Thoracic aorta (tissue), 2 donors: ENCODE measurements around the gene MCCC1. TPM values are rescaled to one million over a fixed set of nuclear protein-coding genes. Genes with fewer than 3 reads are reported as not detected.

Experiments used
- ATAC-seq: fragments of 150-250 bp; one replicate; pipeline ENCODE4 v1.8.0; 2017; ENCODE audit warnings: low read depth; ENCODE audit not compliant: insufficient number of reproducible peaks, low FRiP score
- DNase-seq: peaks from one replicate; pipeline ENCODE4 v3.0.0-alpha.2; 2020; ENCODE audit warnings: low spot score
- H3K27ac ChIP-seq, 2 donors: fragments of 200-600 bp; sonication (generic); 1 replicate in 1 of 2; 2 replicates in 1 of 2; pipeline ENCODE4 v1.5.1; 2016; ENCODE audit warnings: mild to moderate bottlenecking in 2 of 2, moderate library complexity in 2 of 2
- H3K27me3 ChIP-seq: fragments of 200-600 bp; sonication (generic); replicated peaks from 2 replicates; pipeline ENCODE4 v1.6.0; 2016; ENCODE audit warnings: mild to moderate bottlenecking; ENCODE audit not compliant: insufficient read depth
- H3K36me3 ChIP-seq: fragments of 200-600 bp; sonication (generic); one replicate; pipeline ENCODE4 v1.5.1; 2016
- H3K4me1 ChIP-seq, 2 donors: fragments of 200-600 bp; sonication (generic); 1 replicate in 1 of 2; 2 replicates in 1 of 2; pipeline versions ENCODE4 v1.5.1 to v1.6.0; 2016; ENCODE audit warnings: low read depth in 2 of 2, mild to moderate bottlenecking in 1 of 2; ENCODE audit not compliant: control insufficient read depth in 1 of 2
- H3K4me3 ChIP-seq: fragments of 200-600 bp; sonication (generic); 2 replicates; pipeline ENCODE4 v1.5.1; 2016; ENCODE audit warnings: mild to moderate bottlenecking
- H3K9me3 ChIP-seq: fragments of 200-600 bp; sonication (generic); 2 replicates; pipeline ENCODE4 v1.5.1; 2016
- total RNA-seq, 2 donors: library from RNA; depleted of rRNA; stranded (reverse); fragments of >200 nt; gene quantifications; one replicate each; pipeline versions ENCODE4 v1.1.0 to v1.2.3, GENCODE V29; 2016
- TF ChIP-seq, protein P1 (sequence below): fragments of 200-600 bp; sonication (generic); IDR thresholded peaks from one replicate; pipeline ENCODE4 v1.5.1; 2019; ENCODE audit warnings: antibody characterized with exemption

The MCCC1 gene
- total RNA-seq, 2 donors from 2014 or later = 23.4 to 28.5 TPM

DNA sequence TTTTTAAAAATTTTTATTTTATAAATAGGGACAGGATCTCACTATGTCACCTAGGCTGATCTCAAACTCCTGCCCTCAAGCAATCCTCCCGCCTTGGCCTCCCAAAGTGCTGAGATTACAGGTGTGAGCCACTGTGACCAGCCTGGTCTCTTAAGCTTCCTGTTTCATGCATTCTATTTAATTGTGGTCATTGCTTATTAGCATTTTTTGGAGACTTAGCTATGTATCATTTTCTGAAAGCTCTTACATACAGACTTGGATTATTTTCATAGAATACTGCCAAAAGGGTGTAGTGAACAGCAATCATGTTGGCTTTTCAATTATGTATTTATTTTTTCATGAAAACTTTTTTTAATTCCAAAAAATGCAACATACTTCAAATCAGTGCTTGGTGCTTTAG is 67.5 kb downstream of the MCCC1 start:
- Histone ChIP-seq H3K4me1 (no peaks in the 10 kb centered on the region), H3K4me3 (no peak overlapping the region), H3K36me3 (peaks cover 36% of the 10 kb centered on the region), H3K27ac (no peak overlapping the region), H3K9me3 (no peaks in the 10 kb centered on the region), H3K27me3 (no peaks in the 10 kb centered on the region)
- DNase-seq = no peak
- TF ChIP-seq, protein P1, sequence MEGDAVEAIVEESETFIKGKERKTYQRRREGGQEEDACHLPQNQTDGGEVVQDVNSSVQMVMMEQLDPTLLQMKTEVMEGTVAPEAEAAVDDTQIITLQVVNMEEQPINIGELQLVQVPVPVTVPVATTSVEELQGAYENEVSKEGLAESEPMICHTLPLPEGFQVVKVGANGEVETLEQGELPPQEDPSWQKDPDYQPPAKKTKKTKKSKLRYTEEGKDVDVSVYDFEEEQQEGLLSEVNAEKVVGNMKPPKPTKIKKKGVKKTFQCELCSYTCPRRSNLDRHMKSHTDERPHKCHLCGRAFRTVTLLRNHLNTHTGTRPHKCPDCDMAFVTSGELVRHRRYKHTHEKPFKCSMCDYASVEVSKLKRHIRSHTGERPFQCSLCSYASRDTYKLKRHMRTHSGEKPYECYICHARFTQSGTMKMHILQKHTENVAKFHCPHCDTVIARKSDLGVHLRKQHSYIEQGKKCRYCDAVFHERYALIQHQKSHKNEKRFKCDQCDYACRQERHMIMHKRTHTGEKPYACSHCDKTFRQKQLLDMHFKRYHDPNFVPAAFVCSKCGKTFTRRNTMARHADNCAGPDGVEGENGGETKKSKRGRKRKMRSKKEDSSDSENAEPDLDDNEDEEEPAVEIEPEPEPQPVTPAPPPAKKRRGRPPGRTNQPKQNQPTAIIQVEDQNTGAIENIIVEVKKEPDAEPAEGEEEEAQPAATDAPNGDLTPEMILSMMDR = no peak
- no peak for ATAC-seq

DNA sequence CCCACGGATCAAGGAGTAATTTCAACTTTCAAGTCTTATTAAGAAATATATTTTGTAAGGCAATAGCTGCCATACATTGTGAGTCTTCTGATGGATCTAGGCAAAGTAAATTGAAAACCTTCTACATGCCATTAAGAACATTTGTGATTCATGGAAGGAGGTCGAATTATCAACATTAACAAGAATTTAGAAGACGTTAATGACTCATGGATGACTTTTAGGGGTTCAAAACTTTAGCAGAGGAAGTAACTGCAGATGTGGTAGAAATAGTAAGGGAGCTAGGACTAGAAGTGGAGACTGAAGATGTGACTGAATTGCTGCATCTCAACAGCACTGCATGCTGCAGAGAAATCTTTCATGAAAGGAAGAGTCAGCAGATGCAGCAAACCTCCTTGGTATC is 70.9 kb downstream of the MCCC1 start:
- H3K9me3 ChIP-seq = no peaks in the 10 kb centered on the region
- H3K4me3 ChIP-seq = no peak overlapping the region
- H3K36me3 ChIP-seq = peaks cover 30% of the 10 kb centered on the region
- no peaks in the 10 kb centered on the region for H3K27me3 ChIP-seq
- DNase-seq = no peak
- no peak for ATAC-seq
- TF ChIP-seq, protein P1 = no peak
- H3K4me1 ChIP-seq = no peaks in the 10 kb centered on the region
- H3K27ac ChIP-seq = no peak overlapping the region

DNA sequence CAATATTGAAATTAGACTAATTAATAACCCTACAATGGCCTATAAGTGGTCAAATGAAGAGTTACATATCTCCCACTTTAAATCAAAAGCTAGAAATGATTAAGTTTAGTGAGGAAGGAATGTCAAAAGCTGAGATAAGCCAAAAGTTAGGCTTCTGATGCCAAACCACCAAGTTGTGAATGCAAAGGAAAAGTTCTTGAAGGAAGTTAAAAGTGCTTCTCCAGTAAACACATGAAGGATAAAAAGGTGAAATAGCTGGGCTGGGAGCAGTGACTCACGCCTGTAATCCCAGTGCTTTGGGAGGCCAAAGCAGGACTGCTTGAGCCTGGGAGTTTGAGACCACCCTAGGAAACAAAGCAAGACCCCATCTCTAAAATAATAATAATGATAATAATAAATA is 72.0 kb downstream of the MCCC1 start:
- H3K4me1 ChIP-seq = no peaks in the 10 kb centered on the region
- no peaks in the 10 kb centered on the region for H3K27me3 ChIP-seq
- H3K36me3 ChIP-seq = peaks cover 26% of the 10 kb centered on the region
- no peak overlapping the region for H3K27ac ChIP-seq
- ATAC-seq (no peak), DNase-seq (no peak)
- no peak overlapping the region for H3K4me3 ChIP-seq
- H3K9me3 ChIP-seq = no peaks in the 10 kb centered on the region
- TF ChIP-seq, protein P1 = no peak

DNA sequence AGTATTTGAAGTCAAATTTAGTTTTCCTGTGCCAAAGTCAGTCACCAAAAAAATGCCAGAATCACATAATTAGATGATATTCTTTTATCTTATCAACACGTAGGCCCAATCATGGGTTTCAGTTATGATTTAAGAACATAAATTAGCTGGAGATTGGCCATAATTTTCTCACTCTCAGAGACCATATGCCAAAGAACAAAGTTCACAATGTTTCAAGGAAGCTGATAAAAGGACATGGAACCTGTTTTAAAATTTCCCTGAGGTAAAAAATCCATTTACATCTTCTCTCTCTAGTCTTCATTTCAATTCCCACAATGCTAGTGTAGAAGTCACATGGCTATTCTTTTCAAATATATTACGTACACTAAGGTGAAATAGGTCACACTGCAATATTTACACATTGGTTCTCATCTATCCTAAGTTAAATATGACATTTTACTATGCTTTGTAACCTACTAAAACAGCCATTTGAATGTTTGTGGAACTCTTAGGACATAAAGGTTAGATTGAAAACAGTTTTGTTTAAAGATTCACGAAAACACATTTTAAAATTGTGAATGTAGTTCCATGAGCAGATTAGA is 76.3 kb downstream of the MCCC1 start:
- H3K4me1 ChIP-seq = no peaks in the 10 kb centered on the region
- H3K9me3 ChIP-seq = no peaks in the 10 kb centered on the region
- H3K4me3 ChIP-seq = no peak overlapping the region
- ATAC-seq (no peak), DNase-seq (no peak)
- no peak overlapping the region for H3K27ac ChIP-seq
- TF ChIP-seq, protein P1 = no peak
- peaks cover 20% of the 10 kb centered on the region for H3K36me3 ChIP-seq
- H3K27me3 ChIP-seq = no peaks in the 10 kb centered on the region

DNA sequence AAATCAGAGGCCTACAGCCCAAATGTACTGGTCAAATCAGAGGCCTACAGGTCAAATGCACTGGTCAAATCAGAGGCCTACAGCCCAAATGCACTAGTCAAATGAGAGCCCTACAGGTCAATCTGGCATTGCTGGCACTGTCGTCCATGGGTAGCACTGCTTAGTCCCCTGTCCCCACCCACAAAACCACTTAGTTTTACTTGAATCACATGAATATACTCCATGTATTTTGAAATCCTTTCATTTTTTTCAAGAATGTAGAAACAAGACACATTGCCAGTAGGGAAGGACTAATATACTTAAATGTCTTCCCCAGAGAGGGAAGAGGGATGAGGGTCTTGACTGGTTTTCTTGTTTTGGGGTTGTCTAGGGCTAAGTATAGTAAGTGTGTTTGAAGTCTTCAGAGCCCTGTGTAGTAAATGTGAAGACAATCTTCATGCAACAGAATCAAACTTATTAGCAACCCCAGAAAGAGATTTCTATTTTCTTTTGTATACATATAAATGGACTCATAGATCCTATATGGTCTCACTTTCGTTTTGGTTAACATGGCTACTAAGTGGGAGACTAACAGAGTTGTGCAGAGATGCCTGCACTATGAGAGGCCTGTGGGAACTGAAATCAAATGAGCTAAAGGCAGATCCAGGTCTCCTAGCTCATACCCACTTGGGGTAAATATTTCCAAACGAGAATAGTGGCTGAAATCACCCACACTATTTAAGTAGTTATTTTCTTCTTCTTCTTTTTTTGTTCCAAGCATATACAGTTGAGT is 80.7 kb downstream of the MCCC1 start:
- no peak for DNase-seq
- ATAC-seq = no peak
- H3K4me3 ChIP-seq = no peak overlapping the region
- H3K36me3 ChIP-seq = peaks cover 27% of the 10 kb centered on the region
- H3K9me3 ChIP-seq = no peaks in the 10 kb centered on the region
- no peaks in the 10 kb centered on the region for H3K4me1 ChIP-seq
- no peak overlapping the region for H3K27ac ChIP-seq
- TF ChIP-seq, protein P1 = no peak
- H3K27me3 ChIP-seq = no peaks in the 10 kb centered on the region
